ENCODE data around the gene RYK. TPM values are rescaled to one million over a fixed set of nuclear protein-coding genes. Genes with fewer than 3 reads are reported as not detected.
A peak's percentile ranks its signal among the peaks of the same experiment; 100 is the strongest.

The RYK gene
- total and polyA plus RNA-seq, 2 donors (not counting 3 experiments of a cell fraction or from before 2014, with no cell fraction given) = 23.8 to 48.3 TPM

DNA sequence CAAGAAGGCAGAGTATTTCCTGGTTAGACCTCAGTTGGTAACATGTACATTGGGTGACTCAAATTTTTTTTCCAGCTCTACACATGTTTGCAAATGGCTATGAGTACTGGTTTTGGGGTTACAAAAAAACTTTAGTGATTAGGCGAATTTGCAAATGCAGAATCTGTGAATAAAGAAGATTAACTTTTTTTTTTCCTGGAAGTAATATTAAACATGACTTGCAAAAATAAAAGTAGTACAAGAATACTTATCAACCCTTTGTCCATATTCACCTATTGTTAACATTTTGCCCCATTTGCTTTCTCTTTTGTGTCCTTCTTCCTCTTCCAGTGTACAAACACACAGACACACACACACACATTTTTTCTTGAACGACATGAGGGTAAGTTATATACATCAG is 47.6 kb upstream of the RYK start:
- no peak overlapping the region for H3K4me3 ChIP-seq (replicated peaks in 1 of 3; ENCODE audit: insufficient read depth in 1 of 3, low read depth in 1 of 3, low read length in 3 of 3)
- no peaks in the 10 kb centered on the region for H3K9me1 ChIP-seq (replicated peaks; ENCODE audit: control insufficient read depth, extremely low read depth, insufficient read depth, low read length)
- CTCF ChIA-PET = interaction anchor here (5.8 kb wide), 1 partner anchor 86 kb away, joined by 64 read pairs; no protein-coding TSS in a partner anchor
- H3K79me2 ChIP-seq (ENCODE audit: control insufficient read depth, insufficient read depth, low read length) = no peaks in the 10 kb centered on the region
- no peak for DNase-seq (ENCODE audit: low read depth, low spot score)
- H3K4me1 ChIP-seq (ENCODE audit: control insufficient read depth, extremely low read depth, insufficient read depth, low read length) = no peaks in the 10 kb centered on the region
- H3K4me2 ChIP-seq (ENCODE audit: insufficient read depth, low read length) = no peak overlapping the region
- no peaks in the 10 kb centered on the region for H3K36me3 ChIP-seq (ENCODE audit: control insufficient read depth in 2 of 2, extremely low read depth in 1 of 2, insufficient read depth in 2 of 2, low read length in 2 of 2)
- POLR2A ChIA-PET = no interaction called here
- no peaks in the 10 kb centered on the region for H3K9me3 ChIP-seq (replicated peaks; ENCODE audit: control insufficient read depth, insufficient read depth, low read length)
- no peaks in the 10 kb centered on the region for H4K20me1 ChIP-seq (replicated peaks; ENCODE audit: control insufficient read depth, extremely low read depth, insufficient read depth, low read length)
- H2AFZ ChIP-seq (ENCODE audit: low read depth, low read length) = no peak overlapping the region
- no peak overlapping the region for H3K9ac ChIP-seq (replicated peaks; ENCODE audit: extremely low read depth, insufficient read depth, low read length)
- BruUV-seq (replicated peaks) = no TSS peak
- no peak overlapping the region for H3K27ac ChIP-seq (ENCODE audit: insufficient read depth, low read depth, low read length)
- peaks cover 0 to 3% of the 10 kb centered on the region in 2 experiments for H3K27me3 ChIP-seq (ENCODE audit: control insufficient read depth in 2 of 2, insufficient read depth in 2 of 2, low read length in 2 of 2)
- peak; percentile 4 for FAIRE-seq
- intact Hi-C loops (cut with micrococcal nuclease) (no loop called here), dilution Hi-C loops (cut with MboI; ENCODE audit: extremely low pct_ligation_motif_present, low sequenced_read_pairs) (no loop called here)
- TF ChIP-seq, protein P1, sequence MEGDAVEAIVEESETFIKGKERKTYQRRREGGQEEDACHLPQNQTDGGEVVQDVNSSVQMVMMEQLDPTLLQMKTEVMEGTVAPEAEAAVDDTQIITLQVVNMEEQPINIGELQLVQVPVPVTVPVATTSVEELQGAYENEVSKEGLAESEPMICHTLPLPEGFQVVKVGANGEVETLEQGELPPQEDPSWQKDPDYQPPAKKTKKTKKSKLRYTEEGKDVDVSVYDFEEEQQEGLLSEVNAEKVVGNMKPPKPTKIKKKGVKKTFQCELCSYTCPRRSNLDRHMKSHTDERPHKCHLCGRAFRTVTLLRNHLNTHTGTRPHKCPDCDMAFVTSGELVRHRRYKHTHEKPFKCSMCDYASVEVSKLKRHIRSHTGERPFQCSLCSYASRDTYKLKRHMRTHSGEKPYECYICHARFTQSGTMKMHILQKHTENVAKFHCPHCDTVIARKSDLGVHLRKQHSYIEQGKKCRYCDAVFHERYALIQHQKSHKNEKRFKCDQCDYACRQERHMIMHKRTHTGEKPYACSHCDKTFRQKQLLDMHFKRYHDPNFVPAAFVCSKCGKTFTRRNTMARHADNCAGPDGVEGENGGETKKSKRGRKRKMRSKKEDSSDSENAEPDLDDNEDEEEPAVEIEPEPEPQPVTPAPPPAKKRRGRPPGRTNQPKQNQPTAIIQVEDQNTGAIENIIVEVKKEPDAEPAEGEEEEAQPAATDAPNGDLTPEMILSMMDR (IDR thresholded peaks at IDR 0.05; ENCODE audit: extremely low read depth in 1 of 2, insufficient read depth in 1 of 2, low read depth in 1 of 2, low read length in 2 of 2) = no peak
- no peak for TF ChIP-seq JUN (IDR thresholded peaks at IDR 0.05; ENCODE audit: borderline replicate concordance, insufficient read depth, insufficient read length, low read depth)
- TF ChIP-seq GATA2 (IDR thresholded peaks at IDR 0.05; ENCODE audit: insufficient read depth, insufficient read length, low read depth, low read length) = no peak
- no peak for TF ChIP-seq MYC (IDR thresholded peaks at IDR 0.05; ENCODE audit: low read depth, low read length)
- TF ChIP-seq EZH2 (IDR thresholded peaks at IDR 0.05; ENCODE audit: borderline replicate concordance, low read depth, low read length, severe bottlenecking) = no peak
- TF ChIP-seq POLR2A (IDR thresholded peaks at IDR 0.05; ENCODE audit: low read depth, low read length) = no peak
- no peak for TF ChIP-seq FOS (IDR thresholded peaks at IDR 0.05; ENCODE audit: borderline replicate concordance, insufficient read depth, low read length)
- TF ChIP-seq POLR2AphosphoS5 (IDR thresholded peaks at IDR 0.05; ENCODE audit: insufficient read depth, low read depth, low read length) = no peak
- TF ChIP-seq, protein P2, sequence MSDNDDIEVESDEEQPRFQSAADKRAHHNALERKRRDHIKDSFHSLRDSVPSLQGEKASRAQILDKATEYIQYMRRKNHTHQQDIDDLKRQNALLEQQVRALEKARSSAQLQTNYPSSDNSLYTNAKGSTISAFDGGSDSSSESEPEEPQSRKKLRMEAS (IDR thresholded peaks at IDR 0.05; ENCODE audit: insufficient read depth, insufficient read length) = no peak

Measured in endothelial cell of umbilical vein (primary cell).